ELF-1 (cell line): ENCODE measurements around the gene TBX5.

ENCODE experiments used
- DNase-seq: peaks from one replicate; pipeline ENCODE4 v3.0.0-alpha.2; 2016; ENCODE audit warnings: low read depth, low spot score

Gene TBX5

GRCh38 chr12:114431902-114432301 lies 26.0 kb upstream of the TBX5 start:
- DNase-seq: no peak

- no peak for DNase-seq
Observed at GRCh38 chr12:114430306-114430705, 24.4 kb upstream of the TBX5 start.

DNA sequence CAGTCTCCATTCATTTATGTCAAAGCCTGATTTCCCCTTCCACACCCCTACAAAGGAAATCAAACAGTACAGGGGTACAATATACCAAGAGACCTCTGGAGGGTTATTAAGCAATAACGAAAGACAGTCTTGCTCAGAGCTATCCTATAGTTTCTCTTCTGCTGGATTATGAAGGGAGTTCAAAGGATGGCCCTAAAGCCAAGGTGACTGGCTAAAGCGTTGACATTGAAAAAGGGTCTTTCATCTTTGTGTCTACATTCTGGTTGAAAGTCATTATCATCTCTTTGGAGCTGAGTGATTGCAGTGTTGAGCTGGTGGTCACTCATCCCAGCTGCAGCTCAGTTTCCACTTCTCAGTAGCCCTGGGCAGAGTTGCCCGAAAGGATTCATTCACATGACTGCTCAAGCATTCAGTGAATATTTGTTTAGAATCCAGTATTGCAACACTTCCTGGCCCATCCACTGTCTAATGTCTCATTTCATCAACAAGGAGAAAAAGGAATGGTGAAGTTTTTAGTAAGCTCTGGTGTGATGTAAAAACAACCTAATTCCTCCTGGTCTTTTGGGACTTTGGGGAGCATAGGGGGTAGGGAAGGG lies 19.2 kb upstream of the TBX5 start:
- DNase-seq: no peak

GRCh38 chr12:114420944-114421335 lies 15.0 kb upstream of the TBX5 start:
- DNase-seq: no peak

GRCh38 chr12:114420182-114420943 lies 14.4 kb upstream of the TBX5 start:
- no peak for DNase-seq

- no peak for DNase-seq
Observed at GRCh38 chr12:114416028-114416427, 10.1 kb upstream of the TBX5 start.

GRCh38 chr12:114415525-114415868 lies 9.6 kb upstream of the TBX5 start:
- DNase-seq: no peak

- no peak for DNase-seq
Observed at GRCh38 chr12:114414866-114415524, 9.1 kb upstream of the TBX5 start.

DNA sequence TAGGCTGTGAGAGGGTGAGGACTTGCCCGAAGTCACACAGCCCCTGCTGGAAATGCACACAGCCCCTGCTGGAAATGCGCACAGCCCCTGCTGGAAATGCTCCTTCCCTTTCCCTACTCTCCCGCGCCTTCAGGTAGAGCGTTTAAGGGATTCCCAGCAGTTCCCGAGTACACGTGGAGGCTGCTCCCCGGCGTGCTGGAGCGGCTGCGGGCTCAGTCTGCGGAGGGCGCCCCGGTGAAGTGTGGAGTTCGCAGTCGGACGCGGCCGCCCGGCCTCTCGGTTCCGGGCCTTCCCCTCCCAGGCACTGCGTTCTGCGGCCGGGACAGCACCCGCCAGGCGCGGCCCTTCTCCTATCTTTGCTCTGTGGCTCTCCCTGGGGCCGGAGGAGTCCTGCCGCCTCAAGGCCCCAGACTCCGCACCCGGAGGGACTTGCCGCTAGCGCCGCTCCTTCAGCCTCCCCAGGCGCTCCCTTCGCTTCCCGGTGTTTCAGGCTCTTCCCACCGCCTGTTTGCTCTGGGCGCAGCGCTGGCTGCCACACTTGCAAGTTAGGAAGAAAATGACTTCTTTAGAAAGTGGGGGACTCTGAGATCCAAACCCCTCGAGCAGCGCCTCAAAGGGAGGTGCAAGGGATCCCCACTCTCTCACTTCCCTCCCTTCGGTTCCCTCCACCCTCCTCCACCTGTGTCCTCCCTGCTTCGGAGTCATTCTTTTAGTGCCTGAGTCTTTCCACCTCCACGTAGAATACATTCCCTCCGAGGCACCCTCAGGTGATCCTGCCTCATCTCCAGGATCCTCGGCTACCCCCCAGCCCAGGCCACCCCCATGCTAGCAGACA lies 8.3 kb upstream of the TBX5 start:
- peak; percentile 54 for DNase-seq

DNA sequence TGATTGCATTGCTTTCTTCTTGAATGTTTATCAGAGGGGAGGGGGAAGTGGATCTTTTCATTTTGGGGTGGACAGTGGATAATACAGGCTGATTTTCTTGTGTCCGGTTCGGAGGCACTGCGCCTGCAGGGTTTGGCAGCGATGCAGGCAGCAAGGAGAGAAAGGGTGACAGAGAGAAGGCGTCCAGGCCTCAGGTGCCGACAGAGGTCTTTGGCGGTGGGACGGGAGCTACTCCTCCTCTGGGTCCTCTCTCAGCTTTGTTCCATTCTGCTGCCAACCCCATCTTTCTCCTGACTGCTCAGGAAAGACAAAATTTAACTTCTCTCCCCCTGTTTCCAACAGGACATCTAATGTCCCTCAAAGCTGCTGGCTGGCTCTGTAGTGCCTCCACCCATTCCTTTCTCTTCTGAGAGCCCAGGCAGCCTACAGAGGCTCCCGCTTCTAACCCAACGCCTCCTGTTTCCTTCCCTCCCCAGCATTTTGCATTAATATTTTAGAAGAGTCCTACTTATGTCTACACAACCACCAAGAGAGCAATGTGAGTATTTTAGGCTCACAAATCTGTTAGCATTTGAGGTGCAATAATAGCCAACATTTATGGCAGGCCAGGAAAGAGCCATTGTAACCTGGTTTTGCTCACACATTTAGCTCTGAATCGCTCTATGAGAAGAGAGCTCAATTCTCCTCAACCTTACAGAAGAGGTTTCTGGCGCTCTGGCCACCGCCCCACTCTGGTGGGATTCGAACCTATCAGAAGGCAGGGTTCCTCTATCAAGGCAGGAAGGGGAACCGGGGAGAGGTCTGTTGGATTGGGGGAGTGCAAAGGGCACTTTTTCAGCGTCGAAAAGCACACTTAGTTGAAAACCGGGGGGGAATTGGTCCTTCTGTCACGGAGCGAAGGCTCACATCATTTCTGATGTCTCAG lies 7.1 kb upstream of the TBX5 start:
- no peak for DNase-seq

GRCh38 chr12:114412307-114412706 lies 6.4 kb upstream of the TBX5 start:
- no peak for DNase-seq

DNA sequence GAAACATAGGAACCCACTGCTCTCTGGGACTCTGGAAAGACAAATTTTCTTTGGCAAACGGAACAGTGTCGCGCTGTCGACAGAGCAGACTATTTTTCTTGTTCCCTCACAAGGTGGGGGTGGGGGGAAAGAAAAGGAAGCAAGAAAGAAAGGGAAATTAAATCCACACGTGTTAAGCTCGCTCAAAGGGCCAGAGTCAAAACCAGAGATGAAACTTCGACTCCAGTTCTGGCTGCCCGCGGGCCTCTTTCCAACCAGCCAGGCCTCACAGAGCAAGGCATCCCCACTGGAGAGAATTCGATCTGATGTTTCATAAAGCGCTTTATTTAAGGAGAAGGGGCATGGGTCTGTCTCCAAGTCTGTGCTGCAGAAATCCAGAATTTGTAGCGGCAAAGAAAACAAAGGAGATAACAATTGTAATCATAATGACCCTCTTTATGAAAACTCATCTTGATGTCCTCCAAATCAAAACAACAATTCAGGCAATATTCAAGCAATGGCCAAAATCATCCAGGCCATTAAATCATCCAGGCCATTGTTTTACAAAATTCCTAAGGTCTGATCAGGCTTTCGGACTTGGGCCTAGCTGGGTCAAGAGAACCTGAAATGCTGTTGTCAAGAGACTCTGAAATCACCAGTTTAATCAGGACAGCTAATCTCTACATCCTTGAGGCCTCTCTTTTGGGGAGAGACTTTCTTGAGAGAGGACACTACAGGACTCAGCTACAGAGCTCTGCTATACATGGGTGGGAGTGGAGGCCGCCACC lies 5.3 kb upstream of the TBX5 start:
- DNase-seq: no peak

DNA sequence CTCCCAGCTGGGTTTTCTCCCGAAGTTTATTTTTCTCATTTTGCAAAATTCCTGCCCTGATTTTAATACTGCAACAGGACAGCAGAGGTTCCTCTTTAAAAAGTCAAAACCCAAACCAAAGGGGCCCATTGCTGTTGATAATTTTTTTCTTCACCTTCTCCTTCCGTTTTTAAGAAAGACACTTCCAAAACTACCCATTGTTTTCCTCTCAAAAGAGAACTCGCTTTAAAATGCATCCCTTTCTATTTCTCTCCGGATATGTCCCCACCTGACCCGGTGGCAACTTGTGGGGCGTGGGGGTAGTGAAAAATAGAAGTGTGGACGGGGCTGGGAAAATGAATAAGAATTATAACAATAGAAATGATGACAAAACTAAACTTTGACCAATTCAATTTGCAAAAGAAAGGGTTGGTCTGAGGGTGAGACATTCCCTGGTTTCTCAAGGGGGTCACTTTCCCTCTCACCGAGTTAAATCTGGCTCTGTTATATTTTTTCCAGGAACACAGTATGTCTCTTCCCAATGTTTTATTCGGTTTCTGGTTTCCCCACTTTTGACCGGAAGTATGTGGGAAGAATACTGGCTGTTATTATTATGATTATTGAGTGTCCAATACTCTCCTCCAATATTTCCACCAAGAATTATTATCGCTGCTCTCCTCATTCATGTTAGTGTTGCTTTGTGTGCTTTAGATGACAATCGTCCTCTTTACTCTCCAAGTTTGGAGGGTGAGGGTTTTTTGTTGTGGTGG lies 4.1 kb upstream of the TBX5 start:
- no peak for DNase-seq

- DNase-seq: peak; percentile 72
Observed at GRCh38 chr12:114408886-114409851, 3.2 kb upstream of the TBX5 start.

DNA sequence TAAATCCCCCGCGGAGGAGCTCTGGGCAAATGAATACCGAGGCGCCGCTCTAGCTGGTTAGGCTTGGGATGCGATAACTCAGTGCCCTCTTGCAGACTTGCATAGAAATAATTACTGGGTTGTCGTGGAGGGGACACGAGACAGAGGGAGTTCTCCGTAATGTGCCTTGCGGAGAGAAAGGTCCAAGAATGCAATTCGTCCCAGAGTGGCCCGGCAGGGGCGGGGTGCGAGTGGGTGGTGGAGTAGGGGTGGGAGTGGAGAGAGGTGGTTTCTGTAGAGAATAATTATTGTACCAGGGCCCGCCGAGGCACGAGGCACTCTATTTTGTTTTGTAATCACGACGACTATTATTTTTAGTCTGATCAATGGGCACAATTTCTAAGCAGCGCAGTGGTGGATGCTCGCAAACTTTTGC lies 2.5 kb upstream of the TBX5 start:
- DNase-seq: no peak

GRCh38 chr12:114407842-114408411 lies 2.0 kb upstream of the TBX5 start:
- DNase-seq: peak; percentile 27

DNA sequence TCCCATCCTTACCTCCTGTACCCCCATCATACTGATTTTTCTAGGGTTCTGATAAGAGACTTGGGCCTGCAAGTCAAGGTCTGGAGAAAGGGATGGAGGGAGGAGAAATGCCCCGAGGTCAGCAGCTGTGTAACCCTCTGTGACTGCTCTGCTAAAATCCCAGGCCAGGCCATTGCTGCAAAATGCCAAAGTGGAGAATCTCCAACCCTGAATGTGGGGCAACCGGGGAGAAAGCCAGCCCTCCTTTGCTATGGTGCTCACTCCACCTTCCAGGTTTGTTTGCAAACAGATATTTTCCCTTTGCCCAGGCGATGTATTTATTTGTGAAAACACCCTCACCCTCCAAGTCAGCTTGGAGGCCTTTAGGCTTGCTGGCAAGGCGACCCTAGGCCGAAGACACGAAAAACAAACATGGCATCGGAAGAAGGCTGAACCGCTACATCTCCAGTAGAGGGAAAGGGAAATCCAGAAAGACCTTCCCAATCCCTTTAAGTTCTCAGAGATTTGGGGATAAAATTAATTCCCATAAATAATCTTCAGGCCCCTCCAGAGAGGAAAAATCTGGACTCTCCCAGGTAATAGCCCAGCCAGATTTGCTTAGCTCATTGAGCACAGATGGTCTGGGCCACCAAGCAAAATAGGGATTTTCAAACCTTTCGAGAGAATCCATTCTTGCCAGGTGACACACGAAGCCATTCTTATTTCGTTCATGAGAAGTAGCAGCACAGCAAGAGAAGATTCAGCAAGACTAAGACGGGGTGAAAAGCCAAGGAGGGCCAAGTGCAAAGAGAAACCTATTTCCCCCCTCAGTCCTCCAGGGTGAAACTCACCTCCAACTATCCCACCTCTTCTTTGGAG lies 1.3 kb upstream of the TBX5 start:
- peak; percentile 30 for DNase-seq
